GM19397 (cell line): ENCODE data around the gene ATG7.

Experiments
- ATAC-seq: cut with Tn5 transposase; IDR thresholded peaks from one replicate; pipeline ENCODE4 v1.9.1; 2021; ENCODE audit warnings: mild to moderate bottlenecking, moderate library complexity; ENCODE audit not compliant: unreplicated experiment

The ATG7 gene

DNA sequence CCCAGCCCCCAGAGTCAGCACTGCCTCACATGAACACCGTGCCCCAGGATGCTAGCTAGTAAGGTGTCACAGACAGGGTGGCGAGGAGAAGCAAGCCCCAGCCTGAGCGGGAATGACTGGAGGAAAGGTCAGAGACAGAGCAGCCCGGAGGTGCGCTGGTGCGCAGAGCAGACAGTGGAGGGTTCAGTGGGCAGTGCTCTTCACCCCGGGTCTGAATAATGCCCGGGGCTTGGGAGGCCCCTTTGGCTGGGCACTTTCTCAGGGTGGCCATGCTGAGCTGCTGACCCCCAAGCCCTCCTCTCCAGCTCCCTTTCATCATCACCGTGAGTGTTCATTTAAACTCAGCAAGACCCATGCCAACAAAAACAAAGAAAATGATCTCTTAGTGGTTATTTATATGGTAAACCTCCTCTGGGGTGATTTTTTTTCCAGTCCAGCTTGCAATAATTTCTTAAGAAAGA, 260.8 kb downstream of the ATG7 start:
- no peak for ATAC-seq

GRCh38 chr3:11534011-11534792, 262.0 kb downstream of the ATG7 start:
- no peak for ATAC-seq

- no peak for ATAC-seq
These were observed 262.6 kb downstream of the ATG7 start for GRCh38 chr3:11534793-11535101.

DNA sequence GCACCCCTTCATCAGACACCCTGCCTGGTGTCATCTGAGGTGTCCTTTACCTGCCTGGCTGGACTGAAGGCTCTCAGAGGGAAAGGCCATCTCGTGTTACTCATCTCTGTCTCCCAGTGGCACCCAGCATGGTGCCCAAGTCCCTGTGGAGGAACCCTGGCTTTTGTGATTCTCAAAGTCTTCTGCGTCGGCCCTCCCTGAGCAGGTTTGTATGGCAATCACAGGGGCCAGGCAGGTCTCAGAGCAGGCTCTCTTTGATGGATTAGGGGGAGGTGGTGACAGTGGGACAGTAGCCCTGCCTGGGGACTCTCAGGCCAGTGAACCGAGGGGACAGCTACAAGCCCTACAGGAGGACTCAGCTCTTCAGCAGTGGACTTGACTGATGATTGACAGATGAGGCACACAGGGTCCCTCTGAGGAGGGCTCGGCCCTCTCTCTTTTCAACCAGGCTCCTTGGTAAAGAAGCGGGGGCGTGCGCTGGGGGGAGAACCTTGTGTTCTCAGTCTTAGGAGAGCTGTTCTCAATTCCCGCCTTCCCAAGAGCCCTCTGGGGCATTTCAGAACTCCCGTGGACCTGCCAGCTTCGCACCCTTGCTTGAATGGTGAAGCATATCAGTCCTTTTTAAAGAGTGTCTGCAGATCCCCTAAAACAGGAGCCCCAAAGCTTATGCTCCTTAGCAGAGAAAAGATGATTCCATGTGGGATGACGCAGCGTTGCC, 263.2 kb downstream of the ATG7 start:
- ATAC-seq = no peak

GRCh38 chr3:11536132-11536935, 264.1 kb downstream of the ATG7 start:
- no peak for ATAC-seq

DNA sequence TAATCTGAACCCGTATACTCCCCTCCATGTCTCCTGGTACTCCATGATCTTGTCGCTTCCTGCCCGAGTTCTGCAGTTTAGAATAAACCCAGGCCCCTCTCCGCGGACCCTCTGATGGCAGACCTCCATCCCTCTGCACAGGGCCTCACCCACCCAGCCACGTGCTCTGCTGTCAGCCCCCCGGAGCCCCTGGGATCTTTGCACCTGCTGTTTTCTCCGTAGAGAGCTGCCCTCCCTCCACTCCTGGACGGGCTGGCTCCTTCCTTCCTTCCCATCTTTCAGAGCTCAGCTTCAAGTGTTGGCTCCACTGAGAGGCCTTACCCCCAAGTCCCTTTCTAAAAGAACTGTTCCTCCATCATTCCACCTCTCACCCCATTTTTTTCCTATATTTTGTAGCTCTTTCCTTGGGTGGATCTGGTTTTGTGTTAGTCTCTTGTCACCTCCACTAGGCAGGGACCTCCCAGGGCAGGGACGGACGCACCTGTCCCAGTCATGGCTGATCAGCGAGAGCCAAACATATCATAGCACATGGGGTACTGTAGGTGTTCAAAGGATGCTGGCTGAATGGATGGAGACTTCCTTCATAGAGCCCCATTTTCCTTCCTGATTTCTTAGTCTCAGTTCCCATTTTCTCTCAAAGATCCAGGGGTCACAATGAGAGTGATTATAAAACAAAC, 264.9 kb downstream of the ATG7 start:
- no peak for ATAC-seq

DNA sequence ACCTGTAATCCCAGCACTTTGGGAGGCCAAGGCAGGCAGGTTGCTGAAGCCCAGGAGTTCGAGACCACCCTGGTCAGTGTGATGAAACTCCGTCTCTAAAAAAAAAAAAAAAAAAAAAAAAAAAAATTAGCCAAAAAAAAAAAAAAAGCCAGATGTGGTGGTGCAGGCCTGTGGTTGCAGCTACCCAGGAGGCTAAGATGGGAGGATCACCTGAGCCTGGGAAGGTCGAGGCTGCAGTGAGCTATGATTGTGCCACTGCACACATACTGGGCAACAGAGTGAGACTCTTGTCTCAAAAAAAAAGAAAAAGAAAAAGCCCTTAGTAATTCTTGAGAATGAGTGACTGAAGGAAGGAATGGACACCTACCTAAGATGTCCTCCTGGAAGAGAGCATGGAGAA, 266.4 kb downstream of the ATG7 start:
- ATAC-seq = no peak

GRCh38 chr3:11539218-11539617, 267.0 kb downstream of the ATG7 start:
- ATAC-seq = no peak

DNA sequence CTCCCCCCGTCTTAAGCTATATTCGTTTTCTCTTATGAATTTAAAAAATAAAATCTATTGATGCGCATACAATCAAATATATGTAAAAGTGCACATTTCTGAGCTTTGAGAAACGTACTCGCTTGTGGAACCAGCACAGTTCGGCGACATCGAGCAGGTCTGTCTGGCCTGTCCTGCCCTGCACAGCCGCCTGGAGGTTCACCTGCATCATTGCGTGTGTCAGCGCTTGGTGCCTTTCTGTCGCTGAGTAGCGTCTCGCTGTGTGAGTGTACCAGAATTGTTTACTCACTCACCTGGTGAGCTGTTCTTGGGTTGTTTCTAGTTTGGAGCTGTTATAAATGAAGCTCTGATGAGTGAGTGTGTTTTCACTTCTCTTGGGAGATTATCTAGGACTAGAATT, 267.5 kb downstream of the ATG7 start:
- no peak for ATAC-seq

GRCh38 chr3:11541321-11542303, 269.4 kb downstream of the ATG7 start:
- ATAC-seq = no peak

DNA sequence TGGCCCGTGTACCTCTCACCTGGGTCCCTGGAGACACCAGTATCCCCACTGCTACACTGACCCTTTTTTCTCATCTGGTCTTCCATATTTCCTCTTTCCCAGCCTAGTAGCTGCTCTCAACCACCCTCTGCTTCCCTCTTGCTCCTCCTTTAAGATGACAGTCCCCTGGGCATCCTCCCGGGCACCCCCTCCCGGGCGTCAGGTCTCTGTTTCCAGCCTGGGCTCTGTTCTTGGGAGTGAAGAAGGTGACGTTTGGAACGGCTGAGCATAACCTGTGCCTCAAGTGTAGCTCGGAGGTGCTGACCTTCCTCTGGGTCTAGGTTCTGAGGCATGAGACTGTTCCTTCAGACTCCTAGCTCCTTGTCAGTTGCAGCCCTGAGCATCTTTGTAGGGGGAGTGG, 270.4 kb downstream of the ATG7 start:
- ATAC-seq = no peak

- no peak for ATAC-seq
These were observed 271.1 kb downstream of the ATG7 start for GRCh38 chr3:11543141-11543947.

DNA sequence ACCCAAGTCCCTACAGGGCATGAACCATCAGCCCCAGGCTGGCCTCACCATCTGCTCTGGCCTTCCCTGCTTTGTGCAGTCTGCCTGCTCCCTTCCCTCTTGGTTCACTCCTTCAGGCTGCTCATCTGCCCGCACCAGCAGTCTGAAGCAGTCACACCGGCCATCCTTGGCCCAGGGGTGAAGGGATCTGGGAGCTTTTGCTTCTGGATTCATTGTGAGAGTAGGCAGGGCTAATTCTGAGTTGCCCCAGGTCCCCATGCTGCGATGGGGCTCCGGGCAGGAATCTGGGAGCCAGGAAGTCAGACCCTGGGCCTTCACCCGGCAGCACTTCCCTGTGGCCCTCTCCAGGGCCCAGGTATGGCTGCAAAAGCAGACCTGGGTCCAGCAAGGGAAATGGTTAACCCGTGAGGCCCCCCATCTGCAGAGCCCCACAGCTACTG, 271.8 kb downstream of the ATG7 start:
- ATAC-seq = no peak

- ATAC-seq = no peak
These were observed 272.4 kb downstream of the ATG7 start for GRCh38 chr3:11544412-11545181.

DNA sequence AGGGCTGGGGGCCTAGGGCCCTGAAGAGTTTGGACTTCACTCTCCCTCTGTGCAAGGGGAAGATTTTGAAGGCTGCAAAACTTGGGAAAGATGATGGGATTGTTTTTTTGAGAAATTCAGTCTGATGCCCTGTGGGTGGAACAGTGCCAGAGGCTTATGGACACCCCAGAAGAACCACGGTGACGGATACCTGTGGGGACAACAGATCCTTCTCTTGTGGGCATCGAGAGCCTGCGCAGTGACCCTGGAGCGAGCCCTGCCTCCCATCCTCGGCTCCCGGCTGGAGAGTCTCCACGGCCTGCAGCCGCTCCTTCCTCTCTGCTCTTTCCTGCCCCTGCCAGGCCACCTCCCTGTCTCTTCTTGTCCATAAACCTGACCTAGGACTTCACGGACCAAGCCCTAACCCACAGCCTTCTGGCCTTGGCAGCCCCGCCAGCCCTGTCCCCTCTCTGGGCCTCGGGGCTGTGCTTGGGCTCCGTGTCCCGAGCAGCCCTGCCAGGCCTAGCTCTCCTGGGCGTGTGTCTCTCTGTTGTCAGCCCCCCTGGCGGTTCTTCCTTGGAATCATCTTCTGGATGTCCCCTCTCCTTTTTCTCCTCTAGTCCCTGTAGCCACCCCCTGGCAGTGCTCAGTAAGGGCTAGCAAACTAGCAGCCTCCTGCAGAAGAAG, 273.1 kb downstream of the ATG7 start:
- no peak for ATAC-seq

- ATAC-seq = no peak
These were observed 274.6 kb downstream of the ATG7 start for GRCh38 chr3:11546657-11547302.

- no peak for ATAC-seq
These were observed 275.3 kb downstream of the ATG7 start for GRCh38 chr3:11547498-11547897.
